GM19467 (cell line): ENCODE results near the gene TLX2.
"Not testable (repeated sequence)": the region's sequence is repeated elsewhere in the genome, so short reads cannot be mapped to it uniquely, and the experiment has no call there.

ENCODE experiments used
- ATAC-seq: cut with Tn5 transposase; IDR thresholded peaks from one replicate; pipeline ENCODE4 v1.9.1; 2021; ENCODE audit warnings: mild to moderate bottlenecking, moderate library complexity; ENCODE audit not compliant: unreplicated experiment

The TLX2 gene

DNA sequence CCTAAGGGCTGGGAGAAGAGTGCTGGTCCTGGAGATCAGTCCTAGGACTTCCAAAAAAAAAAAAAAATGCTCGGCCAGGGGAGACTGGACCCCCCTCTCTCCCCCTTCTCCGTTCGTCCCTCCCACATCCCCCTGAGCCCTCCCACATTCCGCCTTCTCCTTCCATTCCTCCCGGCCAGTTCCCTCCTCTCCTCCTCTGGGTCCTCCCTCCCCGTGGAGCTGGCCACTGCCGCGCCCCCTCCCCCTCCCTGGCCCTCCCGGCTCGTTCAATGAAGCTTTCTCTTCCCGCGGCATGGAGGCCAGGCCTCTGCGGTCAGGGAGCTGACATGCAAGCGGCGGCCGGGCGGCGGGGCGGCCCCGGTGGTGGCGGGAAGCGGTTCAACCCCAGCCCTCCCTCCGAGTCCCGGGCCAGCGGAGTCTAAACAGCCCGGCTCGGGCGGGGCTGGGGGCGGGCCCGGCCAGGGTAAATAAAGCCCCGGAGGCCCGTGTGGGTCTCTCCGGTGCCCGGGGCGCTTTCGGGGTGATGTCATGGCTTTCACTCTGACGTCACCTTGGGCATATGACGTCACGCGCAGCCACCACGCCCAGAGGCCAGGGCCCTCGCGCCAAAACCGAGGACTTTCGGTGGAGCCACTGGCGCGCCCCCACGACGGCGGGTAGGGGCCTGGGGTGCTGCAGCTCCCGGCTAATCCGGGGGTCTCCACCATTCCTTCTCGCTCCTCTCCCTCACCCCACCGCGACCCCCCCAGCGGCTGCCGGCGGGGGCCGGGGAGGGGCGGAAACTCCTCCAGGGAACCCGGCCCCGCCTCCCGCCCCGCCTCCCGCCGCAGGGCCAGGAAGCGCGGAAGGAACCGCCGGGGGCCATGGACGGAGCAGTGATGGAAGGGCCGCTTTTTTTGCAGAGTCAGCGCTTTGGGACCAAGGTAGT is 39.9 kb downstream of the TLX2 start, which contains the start of the genes DOK1 and LOXL3:
TSS of gene DOK1 (plus strand) at position 829 of the 928 bp plus-strand sequence. CDS start at position 864, 35 bp downstream.
TSS of gene LOXL3 (minus strand) at position 51 of the 928 bp plus-strand sequence. CDS start 1,308 bp downstream, outside the sequence.
- peak; percentile 47 for ATAC-seq

DNA sequence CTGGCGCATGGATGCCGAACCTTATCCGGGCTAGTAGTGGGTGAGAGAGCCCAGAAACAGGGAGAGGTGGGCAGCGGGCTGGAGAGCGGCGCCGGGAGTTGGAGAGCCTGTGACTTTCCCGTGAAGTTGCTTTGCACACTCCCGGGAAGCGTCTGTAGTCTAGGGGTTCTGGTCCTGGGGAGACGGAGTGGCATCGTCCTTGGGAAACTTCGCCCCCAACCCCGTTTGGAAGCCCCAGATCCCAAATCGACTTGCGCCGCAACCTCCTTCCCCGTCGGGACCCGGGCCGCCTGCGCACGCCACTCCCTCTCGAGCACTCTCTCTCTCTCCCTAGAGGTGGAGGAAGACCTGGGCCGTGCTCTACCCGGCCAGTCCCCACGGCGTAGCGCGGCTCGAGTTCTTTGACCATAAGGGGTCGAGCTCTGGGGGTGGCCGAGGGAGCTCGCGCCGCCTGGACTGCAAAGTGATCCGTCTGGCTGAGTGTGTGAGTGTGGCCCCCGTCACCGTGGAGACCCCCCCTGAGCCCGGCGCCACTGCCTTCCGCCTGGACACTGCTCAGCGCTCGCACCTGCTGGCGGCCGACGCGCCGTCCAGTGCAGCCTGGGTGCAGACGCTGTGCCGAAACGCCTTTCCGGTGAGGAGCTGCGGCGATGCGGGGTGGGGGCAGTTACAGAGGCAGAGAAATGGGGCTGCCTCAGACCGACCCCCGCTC is 40.7 kb downstream of the TLX2 start:
- peak; percentile 37 for ATAC-seq

DNA sequence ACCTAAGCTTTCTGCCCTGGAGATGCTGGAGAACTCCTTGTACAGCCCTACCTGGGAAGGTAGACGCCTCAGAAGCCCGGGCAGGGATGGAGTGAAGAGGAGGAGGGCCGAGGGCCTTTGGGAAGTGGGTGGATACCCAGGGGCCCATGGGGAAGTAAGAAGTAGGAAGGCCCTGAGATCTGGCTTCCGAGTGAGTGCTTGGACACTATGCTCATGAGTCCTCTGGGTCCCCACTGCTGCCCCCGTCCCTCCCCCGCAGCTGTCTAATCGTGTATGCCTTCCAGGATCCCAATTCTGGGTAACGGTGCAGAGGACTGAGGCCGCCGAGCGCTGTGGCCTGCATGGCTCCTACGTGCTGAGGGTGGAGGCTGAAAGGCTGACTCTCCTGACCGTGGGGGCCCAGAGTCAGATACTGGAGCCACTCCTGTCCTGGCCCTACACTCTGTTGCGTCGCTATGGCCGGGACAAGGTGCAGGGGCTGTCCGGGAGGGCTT is 41.4 kb downstream of the TLX2 start:
- ATAC-seq = no peak

DNA sequence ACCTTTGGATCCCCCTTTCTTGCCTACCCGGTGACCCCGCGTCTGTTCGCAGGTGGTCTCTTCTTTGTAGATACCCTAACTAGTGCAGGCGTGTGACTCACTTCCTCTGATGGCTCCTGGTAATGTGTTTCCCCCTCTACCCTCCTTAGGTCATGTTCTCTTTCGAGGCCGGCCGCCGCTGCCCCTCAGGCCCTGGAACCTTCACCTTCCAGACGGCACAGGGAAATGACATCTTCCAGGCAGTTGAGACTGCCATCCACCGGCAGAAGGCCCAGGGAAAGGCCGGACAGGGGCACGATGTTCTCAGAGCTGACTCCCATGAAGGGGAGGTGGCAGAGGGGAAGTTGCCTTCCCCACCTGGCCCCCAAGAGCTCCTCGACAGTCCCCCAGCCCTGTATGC is 41.9 kb downstream of the TLX2 start:
- ATAC-seq = no peak

DNA sequence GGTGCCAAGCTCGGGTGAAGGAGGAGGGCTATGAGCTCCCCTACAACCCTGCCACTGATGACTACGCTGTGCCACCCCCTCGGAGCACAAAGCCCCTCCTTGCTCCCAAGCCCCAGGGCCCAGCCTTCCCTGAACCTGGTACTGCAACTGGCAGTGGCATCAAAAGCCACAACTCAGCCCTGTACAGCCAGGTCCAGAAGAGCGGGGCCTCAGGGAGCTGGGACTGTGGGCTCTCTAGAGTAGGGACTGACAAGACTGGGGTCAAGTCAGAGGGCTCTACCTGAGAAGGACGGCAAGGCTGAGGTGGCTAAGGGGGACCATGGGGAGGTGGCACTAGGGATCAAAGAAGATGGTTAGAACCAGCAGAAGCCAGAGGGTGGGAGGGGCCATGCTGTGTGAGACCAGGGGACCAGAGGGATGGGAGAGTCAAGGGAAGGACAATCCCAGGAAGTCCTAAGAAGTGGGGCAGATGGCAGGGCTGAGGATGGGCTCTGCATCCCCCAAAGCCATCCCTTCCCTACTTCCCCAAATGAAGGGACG is 42.7 kb downstream of the TLX2 start:
- ATAC-seq = no peak

DNA sequence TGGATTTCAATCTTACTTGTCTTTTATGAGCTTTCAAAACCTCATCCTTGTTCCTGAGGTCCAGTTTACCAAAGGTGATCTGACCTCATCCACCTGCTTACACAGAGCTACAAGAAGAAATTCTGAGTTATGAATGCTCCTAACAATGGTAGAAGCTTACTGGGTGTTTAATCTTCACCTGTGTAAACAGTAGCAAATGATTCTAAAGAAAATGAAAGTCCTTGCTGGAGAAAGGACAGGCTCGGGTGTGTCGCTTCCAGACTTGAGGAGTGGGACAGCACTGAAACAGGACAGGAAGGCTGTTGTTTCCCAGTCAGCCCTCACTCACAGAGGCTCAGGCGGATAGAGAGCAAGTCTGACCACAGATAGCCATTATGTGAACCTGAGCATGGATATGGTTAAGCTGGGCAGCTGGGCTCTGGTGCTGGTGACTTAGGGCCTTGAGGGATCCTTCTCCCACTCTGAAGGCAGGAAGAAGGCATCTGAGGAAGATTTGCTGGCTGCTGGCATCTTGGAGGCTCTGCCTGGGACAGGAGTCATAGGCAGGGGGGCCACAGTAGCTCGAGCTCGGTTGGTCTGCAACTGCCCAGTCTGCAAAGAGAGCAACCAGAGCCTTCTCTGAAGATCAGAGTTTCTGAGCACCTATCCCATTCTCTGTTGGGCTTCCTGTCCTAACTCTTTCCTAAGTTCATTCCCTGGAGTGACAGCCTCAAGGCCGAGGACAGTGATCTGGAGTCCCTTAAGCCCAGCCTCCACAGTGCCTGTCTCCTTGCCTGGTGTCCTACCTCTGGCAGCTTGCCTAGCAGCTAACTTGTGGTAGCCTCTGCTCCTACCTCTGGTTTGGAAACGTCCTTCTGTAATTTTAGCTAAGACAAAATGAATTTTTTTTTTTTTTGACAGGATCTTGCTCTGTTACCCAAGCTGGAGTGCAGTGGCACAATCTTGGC is 44.3 kb downstream of the TLX2 start:
- no peak for ATAC-seq

DNA sequence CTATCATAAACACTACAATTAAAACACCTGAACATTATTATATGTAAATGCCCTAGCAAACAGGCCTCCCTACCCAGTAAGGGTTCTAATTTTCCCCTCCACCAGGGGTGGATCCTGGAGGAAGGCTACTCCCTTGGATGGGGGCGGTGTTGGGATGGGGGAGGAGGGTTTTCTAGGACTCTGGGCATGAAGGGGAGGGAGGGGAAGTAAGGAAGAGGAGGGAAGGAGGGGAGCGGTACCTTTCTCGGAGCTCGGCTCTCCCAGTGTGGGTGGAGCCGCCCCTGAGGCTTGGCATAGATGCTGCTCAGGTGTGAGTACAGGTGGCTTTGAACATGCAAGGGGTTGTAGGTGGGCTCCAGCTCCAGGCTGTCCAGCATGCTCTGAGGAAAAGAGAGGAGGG is 45.7 kb downstream of the TLX2 start:
- no peak for ATAC-seq

DNA sequence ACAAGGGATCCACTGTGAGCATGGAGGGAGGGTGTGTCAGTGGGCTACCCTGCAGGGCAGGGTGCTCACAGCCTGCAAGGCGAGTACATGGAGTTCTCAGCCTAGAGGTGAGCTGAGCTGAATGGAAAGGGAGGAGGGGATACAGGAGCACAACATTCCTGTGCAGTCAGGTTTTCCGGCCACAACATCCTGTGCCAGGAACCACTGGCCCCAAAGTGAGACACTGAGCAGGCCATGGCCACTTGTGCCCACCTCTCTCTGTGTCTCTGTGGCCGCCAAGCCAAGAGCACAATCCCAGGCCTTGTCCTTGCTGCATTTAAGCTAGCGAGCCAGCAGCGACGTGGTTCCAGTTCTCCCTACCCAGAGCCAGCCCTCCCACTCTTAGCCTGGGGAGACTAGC is 46.3 kb downstream of the TLX2 start:
- ATAC-seq = no peak

DNA sequence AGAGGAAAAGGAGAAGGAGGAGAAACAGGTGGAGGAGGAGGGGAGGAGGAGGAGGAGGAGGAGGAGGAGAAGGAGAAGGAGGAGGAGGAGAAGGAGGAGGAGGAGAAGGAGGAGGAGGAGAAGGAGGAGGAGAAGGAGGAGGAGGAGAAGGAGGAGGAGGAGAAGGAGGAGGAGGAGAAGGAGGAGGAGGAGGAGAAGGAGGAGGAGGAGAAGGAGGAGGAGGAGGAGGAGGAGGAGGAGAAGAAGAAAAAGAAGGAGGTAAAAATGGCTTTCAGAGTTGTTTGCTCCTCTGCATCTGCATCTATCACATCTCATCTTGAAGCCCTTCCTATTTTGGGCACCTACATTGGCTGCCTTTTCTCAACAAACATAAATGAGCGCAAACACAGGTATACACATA is 46.8 kb downstream of the TLX2 start:
- not testable (repeated sequence) for ATAC-seq

DNA sequence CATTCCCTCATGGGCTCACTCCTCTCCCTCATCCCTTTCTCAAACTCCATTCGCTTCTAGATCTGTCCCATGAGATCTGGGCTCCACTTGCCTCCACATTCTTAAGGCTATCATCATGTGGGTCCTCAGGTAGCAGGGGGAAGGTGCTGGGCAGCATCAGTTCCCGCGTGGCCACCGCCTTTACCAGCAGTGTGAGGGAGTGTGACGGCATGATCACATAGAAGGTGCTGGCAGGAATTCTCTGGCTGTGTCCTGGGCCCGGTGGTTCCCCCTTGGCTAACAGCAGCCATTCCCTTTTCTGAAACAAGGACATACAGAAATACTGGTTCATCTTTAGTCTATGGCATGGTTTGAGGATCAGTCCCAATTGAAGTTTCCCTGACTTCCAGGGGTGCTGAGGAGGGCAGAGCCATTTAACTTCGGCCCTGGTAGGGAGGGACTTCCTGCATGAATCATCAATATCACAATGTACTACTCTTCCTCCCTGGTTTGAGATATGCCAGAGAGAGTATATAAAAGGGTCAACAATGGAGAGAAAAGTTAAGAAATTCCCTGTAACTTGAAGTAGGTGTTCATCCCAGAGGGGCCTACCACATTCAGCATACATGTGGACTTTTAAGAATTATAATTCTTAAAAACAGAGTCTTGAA is 48.0 kb downstream of the TLX2 start:
- ATAC-seq = no peak

DNA sequence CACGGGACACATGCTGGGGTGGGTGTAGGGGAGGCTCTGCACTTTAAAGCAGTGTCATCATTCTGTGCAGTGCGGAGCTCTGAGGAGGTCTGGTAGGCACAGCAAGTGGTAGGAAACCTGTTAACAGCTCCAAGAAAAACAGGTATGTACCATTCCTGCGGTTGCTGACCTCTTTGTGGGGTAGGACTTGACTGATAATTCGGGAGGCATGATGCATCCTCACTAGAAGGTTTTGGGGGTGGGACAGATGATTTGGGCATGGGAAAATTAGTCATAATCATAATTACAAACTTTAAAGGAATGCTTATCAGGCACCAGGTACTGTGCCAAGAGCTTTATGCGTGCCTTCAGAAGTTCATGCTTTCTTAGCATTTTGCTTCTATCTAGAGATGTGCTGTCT is 50.0 kb downstream of the TLX2 start:
- ATAC-seq = no peak

DNA sequence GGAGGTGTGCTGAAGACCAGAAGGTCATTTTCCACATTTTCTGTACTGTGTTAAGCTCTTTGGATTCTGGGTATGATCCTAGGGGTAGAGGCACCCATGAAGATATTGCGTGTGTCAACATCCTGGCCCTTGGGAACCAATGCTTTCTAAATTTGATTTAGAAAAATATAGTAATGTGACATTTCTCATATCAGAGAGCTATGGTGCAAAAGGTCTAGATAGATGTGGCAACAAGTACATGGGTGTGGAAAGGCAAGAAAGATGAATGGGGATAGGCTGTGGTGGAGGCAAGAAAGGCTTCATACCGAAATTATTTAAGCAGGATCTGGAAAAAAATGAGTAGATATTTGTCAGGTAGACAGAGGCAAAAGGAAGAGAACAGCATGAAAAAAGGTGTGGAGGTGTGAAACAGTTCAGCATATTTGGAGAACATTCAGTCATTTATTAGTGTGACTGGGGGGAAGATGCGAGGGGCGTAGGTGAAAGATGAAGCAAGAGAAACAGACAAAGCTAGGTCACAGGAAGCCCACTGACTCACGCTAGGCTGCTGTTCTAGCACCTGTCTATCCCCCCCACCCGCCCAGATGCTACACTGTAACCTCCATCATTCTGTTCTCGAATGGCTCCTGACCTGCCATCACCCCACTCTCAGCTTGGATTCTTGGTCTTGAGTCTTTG is 52.0 kb downstream of the TLX2 start:
- ATAC-seq = no peak

DNA sequence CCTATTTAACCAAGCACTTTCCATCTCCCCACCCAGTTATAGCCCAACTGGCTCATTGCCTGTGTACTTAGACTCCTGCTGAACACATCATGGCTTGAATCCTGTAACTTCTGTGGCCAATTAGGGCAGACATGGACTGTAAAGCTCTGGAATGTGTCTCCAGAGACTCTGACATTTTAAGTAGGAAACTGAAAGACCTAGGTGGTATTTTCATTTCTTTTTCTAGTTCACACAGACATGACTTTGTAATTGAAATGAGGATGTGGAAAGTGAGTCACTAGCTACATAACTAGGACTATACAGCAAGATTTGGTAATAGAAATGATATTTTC is 52.5 kb downstream of the TLX2 start:
- no peak for ATAC-seq
